H1 (cell line): ENCODE results near the gene TENT4B. TPM values are rescaled to one million over a fixed set of nuclear protein-coding genes. Genes with fewer than 3 reads are reported as not detected.

Experiments
- CTCF ChIA-PET: fragments of 300-600 bp; sonication (Branson Sonifier 250); formaldehyde crosslinking; loops from one replicate; lab custom pipeline; 2021; ENCODE audit not compliant: partially characterized antibody; lab: Charles Lee
- POLR2A ChIA-PET: fragments of 300-600 bp; sonication (Branson Sonifier 250); formaldehyde crosslinking; loops from one replicate; lab custom pipeline; 2021; ENCODE audit warnings: inconsistent platforms; ENCODE audit not compliant: partially characterized antibody; lab: Charles Lee
- DNase-seq, 2 experiments: peaks; one replicate each; pipeline versions ENCODE4 v3.0.0 to v3.0.0-alpha.2; 2010 to 2022; ENCODE audit warnings: low spot score in 2 of 2, low read depth in 1 of 2, mixed read lengths in 1 of 2
- FAIRE-seq: peaks from 2 replicates; lab custom pipeline; 2011; peaks lifted over from hg19 to GRCh38; lab: Jason Lieb, UNC
- H2AFZ ChIP-seq: 2 replicates; pipeline ENCODE4 v1.8.1; 2012; ENCODE audit warnings: low read length, inconsistent platforms
- H2AK5ac ChIP-seq: 2 replicates; pipeline ENCODE4 v1.6.1; 2013; ENCODE audit warnings: low read depth, low read length
- H2BK120ac ChIP-seq: replicated peaks from 2 replicates; pipeline ENCODE3; 2013; ENCODE audit warnings: low read depth, low read length, inconsistent platforms
- H2BK12ac ChIP-seq: 2 replicates; pipeline ENCODE4 v1.6.1; 2013; ENCODE audit warnings: low read depth, low read length
- H2BK15ac ChIP-seq: 2 replicates; pipeline ENCODE4 v1.6.1; 2013; ENCODE audit warnings: low read length
- H2BK20ac ChIP-seq: 2 replicates; pipeline ENCODE4 v1.6.1; 2013; ENCODE audit warnings: low read length
- H2BK5ac ChIP-seq: 2 replicates; pipeline ENCODE4 v1.6.1; 2013; ENCODE audit warnings: low read depth, low read length
- H3K14ac ChIP-seq: 2 replicates; pipeline ENCODE4 v1.6.1; 2013; ENCODE audit warnings: inconsistent platforms; ENCODE audit not compliant: insufficient read length
- H3K18ac ChIP-seq: 2 replicates; pipeline ENCODE4 v1.6.1; 2013; ENCODE audit warnings: low read length; ENCODE audit errors: extremely low read depth
- H3K23ac ChIP-seq: 2 replicates; pipeline ENCODE4 v1.6.1; 2013; ENCODE audit warnings: inconsistent platforms; ENCODE audit not compliant: insufficient read length
- H3K23me2 ChIP-seq: 2 replicates; pipeline ENCODE4 v1.6.1; 2013; ENCODE audit warnings: low read depth, low read length
- H3K27ac ChIP-seq: 2 replicates; pipeline ENCODE4 v1.6.1; 2011; ENCODE audit warnings: low read depth, low read length, inconsistent platforms
- H3K27me3 ChIP-seq, 4 experiments: replicated peaks in 1 of 4; 1 replicate in 1 of 4; 2 replicates in 3 of 4; pipeline versions ENCODE4 v1.6.1 to v1.8.1; 2011 to 2013; ENCODE audit warnings: low read length in 3 of 4, mild to moderate bottlenecking in 3 of 4, inconsistent platforms in 2 of 4, mixed read lengths in 2 of 4, moderate library complexity in 1 of 4; ENCODE audit not compliant: control insufficient read depth in 3 of 4, insufficient read depth in 3 of 4; ENCODE audit errors: extremely low read depth in 1 of 4
- H3K36me3 ChIP-seq, 4 experiments: 2 replicates each; pipeline versions ENCODE4 v1.6.1 to v1.8.1; 2011 to 2013; ENCODE audit warnings: mild to moderate bottlenecking in 4 of 4, low read length in 3 of 4, moderate library complexity in 2 of 4, control low read depth in 1 of 4, inconsistent platforms in 1 of 4; ENCODE audit not compliant: insufficient read depth in 4 of 4, control insufficient read depth in 2 of 4
- H3K4ac ChIP-seq: replicated peaks from 2 replicates; pipeline ENCODE3; 2013; ENCODE audit warnings: low read length, low read depth, mixed read lengths, inconsistent platforms; ENCODE audit not compliant: insufficient read length
- H3K4me1 ChIP-seq, 4 experiments: replicated peaks in 1 of 4; 1 replicate in 1 of 4; 2 replicates in 3 of 4; pipeline versions ENCODE4 v1.6.1 to v1.8.1; 2011 to 2013; ENCODE audit warnings: low read length in 3 of 4, inconsistent platforms in 2 of 4, mixed read lengths in 1 of 4; ENCODE audit not compliant: insufficient read depth in 4 of 4, control insufficient read depth in 3 of 4
- H3K4me2 ChIP-seq, 2 experiments: 2 replicates each; pipeline versions ENCODE4 v1.6.1 to v1.8.1; 2011 to 2013; ENCODE audit warnings: low read depth in 2 of 2, low read length in 2 of 2, control low read depth in 1 of 2, inconsistent platforms in 1 of 2, mild to moderate bottlenecking in 1 of 2; ENCODE audit not compliant: insufficient read depth in 1 of 2
- H3K4me3 ChIP-seq, 4 experiments: fragments of 200-600, 300-600 bp in 1 of 4; sonication (generic), shearing (Covaris generic), sonication (Bioruptor Twin) in 1 of 4; 2 replicates each; pipeline versions ENCODE4 v1.5.1 to v1.8.1; 2011 to 2016; ENCODE audit warnings: low read length in 4 of 4, low read depth in 3 of 4, control low read depth in 2 of 4, inconsistent platforms in 2 of 4, mild to moderate bottlenecking in 2 of 4, mixed read lengths in 1 of 4, moderate library complexity in 1 of 4; ENCODE audit not compliant: insufficient read depth in 2 of 4; ENCODE audit errors: extremely low read depth in 1 of 4
- H3K56ac ChIP-seq: replicated peaks from 2 replicates; pipeline ENCODE3; 2013; ENCODE audit warnings: low read depth, mild to moderate bottlenecking, mixed read lengths, low read length, inconsistent platforms; ENCODE audit not compliant: insufficient read length
- H3K79me1 ChIP-seq: 2 replicates; pipeline ENCODE4 v1.6.1; 2013; ENCODE audit warnings: low read depth, low read length, control low read depth
- H3K79me2 ChIP-seq, 2 experiments: 2 replicates each; pipeline versions ENCODE4 v1.6.1 to v1.8.1; 2012 to 2013; ENCODE audit warnings: low read length in 2 of 2, mild to moderate bottlenecking in 2 of 2, inconsistent platforms in 1 of 2; ENCODE audit not compliant: insufficient read depth in 2 of 2, control insufficient read depth in 1 of 2
- H3K9ac ChIP-seq, 4 experiments: replicated peaks in 1 of 4; 1 replicate in 1 of 4; 2 replicates in 3 of 4; pipeline versions ENCODE4 v1.6.1 to v1.8.1; 2011 to 2013; ENCODE audit warnings: low read depth in 3 of 4, low read length in 3 of 4, control low read depth in 2 of 4, mild to moderate bottlenecking in 2 of 4, moderate library complexity in 2 of 4, inconsistent platforms in 1 of 4; ENCODE audit errors: extremely low read depth in 1 of 4
- H3K9me3 ChIP-seq, 2 experiments: 2 replicates each; pipeline versions ENCODE4 v1.6.1 to v1.8.1; 2012 to 2013; ENCODE audit warnings: mild to moderate bottlenecking in 2 of 2, moderate library complexity in 2 of 2, control low read depth in 1 of 2, inconsistent platforms in 1 of 2, low read depth in 1 of 2, low read length in 1 of 2, mixed read lengths in 1 of 2; ENCODE audit not compliant: insufficient read depth in 2 of 2
- H4K20me1 ChIP-seq, 2 experiments: replicated peaks in 1 of 2; 2 replicates each; pipeline versions ENCODE3 to v1.8.1; 2011 to 2013; ENCODE audit warnings: inconsistent platforms in 2 of 2, low read length in 2 of 2, mild to moderate bottlenecking in 1 of 2; ENCODE audit not compliant: insufficient read depth in 2 of 2, control insufficient read depth in 1 of 2
- H4K5ac ChIP-seq: 2 replicates; pipeline ENCODE4 v1.6.1; 2013; ENCODE audit warnings: low read length, low read depth, mixed read lengths, inconsistent platforms; ENCODE audit not compliant: insufficient read length
- H4K8ac ChIP-seq: 2 replicates; pipeline ENCODE4 v1.8.0; 2013; ENCODE audit warnings: mild to moderate bottlenecking, moderate library complexity, low read length, inconsistent platforms; ENCODE audit not compliant: insufficient read depth; ENCODE audit errors: extremely low read depth
- H4K91ac ChIP-seq: replicated peaks from 2 replicates; pipeline ENCODE3; 2013; ENCODE audit warnings: low read length, mixed read lengths, inconsistent platforms; ENCODE audit not compliant: insufficient read length
- TCF12 ChIP-seq: IDR thresholded peaks from 2 replicates; pipeline ENCODE4 v1.6.1; 2011; ENCODE audit warnings: low read depth, mild to moderate bottlenecking, low read length
- WGBS, 2 experiments: shearing (Covaris generic) in 1 of 2; methylation state at CpG; one replicate each; pipeline versions ENCODE4 v1.1.6 to v1.1.7; 2013 to 2015; ENCODE audit warnings: low lambda C conversion rate in 2 of 2, mixed read lengths in 2 of 2, inconsistent platforms in 1 of 2, low coverage in 1 of 2, missing lambda C conversion rate in 1 of 2; ENCODE audit not compliant: insufficient replicate concordance in 2 of 2, insufficient coverage in 1 of 2, insufficient read length in 1 of 2; ENCODE audit errors: extremely low coverage in 1 of 2, missing lambda C conversion rate in 1 of 2; 5-methylcytosine and 5-hydroxymethylcytosine counted together
- polyA plus RNA-seq, 7 experiments: library from polyadenylated mRNA; depleted of rRNA in 3 of 7; stranded (reverse) in 5 of 7; unstranded in 2 of 7; fragments of >200 nt in 5 of 7; fragments of 200-250 nt in 2 of 7; gene quantifications; 1 replicate in 5 of 7; 2 replicates in 1 of 7; 4 replicates in 1 of 7; pipeline versions ENCODE4 v1.2.1 to v1.2.3, GENCODE V29; 2011 to 2013; ENCODE audit warnings: missing spikeins in 2 of 7, mixed read lengths in 2 of 7
- total RNA-seq: library from RNA; stranded (reverse); fragmentation: NEBNext Ultra II Directional; extraction: Animal tissue kit (Norgen Biotek cat#: 25700); gene quantifications from 2 replicates; pipeline ENCODE4 v1.2.1, GENCODE V29; 2021

The TENT4B gene
- total and polyA plus RNA-seq, 2 of the 8 experiments (the other 6 are each of a cell fraction or from before 2014, with no cell fraction given) = 4.2 to 15.7 TPM

DNA sequence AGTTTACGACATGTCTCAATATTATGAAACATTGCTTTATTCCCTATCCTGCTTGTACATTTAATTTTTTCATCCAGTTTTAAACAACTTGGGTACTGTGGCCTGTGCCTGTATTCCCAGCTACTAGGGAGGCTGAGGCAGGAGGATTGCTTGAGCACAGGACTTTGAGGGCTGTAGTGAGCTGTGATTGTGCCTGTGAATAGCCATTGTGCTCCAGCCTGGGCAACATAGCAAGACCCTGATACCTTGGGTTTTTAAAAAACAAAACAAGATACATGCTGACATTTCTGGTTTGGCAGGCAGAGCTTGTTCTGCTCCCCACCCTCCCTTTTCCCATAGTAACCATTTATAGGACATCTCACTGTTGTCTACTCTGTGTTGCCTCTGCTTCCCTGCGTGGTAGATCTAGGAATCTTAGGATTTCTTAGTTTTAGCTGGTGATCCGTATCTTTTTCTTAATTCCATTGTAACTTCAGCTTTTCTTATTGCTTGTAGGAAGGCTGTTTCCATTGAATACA, 35.6 kb downstream of the TENT4B start:
- Histone ChIP-seq H3K27ac (no peak overlapping the region), H3K4ac (no peak overlapping the region), H3K56ac (no peak overlapping the region), H2BK15ac (no peak overlapping the region), H4K20me1 (peaks cover 0 to 3% of the 10 kb centered on the region in 2 experiments), H3K79me2 (peaks cover 0 to 47% of the 10 kb centered on the region in 2 experiments; a peak in 3 of 4 replicates), H3K9me3 (no peaks in the 10 kb centered on the region), H3K4me2 (no peak overlapping the region), H3K9ac (no peak overlapping the region), H3K36me3 (no peaks in the 10 kb centered on the region), H3K14ac (no peak overlapping the region), H3K18ac (no peak overlapping the region), H2BK20ac (no peak overlapping the region), H2BK120ac (no peak overlapping the region), H3K4me3 (no peak overlapping the region), H3K23ac (no peak overlapping the region), H2AK5ac (no peak overlapping the region), H2AFZ (no peak overlapping the region), H3K79me1 (no peaks in the 10 kb centered on the region; the same call in none of the 2 replicates), H4K8ac (no peak overlapping the region), H3K23me2 (0 out of 2 replicates have a peak, but pooled peaks cover 3% of the 10 kb centered on the region), H2BK12ac (no peak overlapping the region), H4K91ac (no peak overlapping the region), H4K5ac (no peak overlapping the region), H2BK5ac (no peak overlapping the region), H3K4me1 (peaks cover 0 to 4% (median 0%) of the 10 kb centered on the region in 4 experiments; a peak in 1 of 7 replicates), H3K27me3 (no peaks in the 10 kb centered on the region)
- FAIRE-seq (no peak), DNase-seq (no peak)
- 82% methylated on average over 3 of the region's 3 CpGs; no CpG with 5 or more reads in 1 of the 2 experiments for WGBS, 2 experiments
- POLR2A ChIA-PET = no interaction called here
- CTCF ChIA-PET = interaction anchor here (0.8 to 2.0 kb wide), 3 partner anchors 12 to 30 kb away, joined by 3 to 4 read pairs (median 4); no protein-coding TSS in a partner anchor
- TF ChIP-seq TCF12 = no peak
